ENCODE data around the gene MYRFL.

The MYRFL gene

DNA sequence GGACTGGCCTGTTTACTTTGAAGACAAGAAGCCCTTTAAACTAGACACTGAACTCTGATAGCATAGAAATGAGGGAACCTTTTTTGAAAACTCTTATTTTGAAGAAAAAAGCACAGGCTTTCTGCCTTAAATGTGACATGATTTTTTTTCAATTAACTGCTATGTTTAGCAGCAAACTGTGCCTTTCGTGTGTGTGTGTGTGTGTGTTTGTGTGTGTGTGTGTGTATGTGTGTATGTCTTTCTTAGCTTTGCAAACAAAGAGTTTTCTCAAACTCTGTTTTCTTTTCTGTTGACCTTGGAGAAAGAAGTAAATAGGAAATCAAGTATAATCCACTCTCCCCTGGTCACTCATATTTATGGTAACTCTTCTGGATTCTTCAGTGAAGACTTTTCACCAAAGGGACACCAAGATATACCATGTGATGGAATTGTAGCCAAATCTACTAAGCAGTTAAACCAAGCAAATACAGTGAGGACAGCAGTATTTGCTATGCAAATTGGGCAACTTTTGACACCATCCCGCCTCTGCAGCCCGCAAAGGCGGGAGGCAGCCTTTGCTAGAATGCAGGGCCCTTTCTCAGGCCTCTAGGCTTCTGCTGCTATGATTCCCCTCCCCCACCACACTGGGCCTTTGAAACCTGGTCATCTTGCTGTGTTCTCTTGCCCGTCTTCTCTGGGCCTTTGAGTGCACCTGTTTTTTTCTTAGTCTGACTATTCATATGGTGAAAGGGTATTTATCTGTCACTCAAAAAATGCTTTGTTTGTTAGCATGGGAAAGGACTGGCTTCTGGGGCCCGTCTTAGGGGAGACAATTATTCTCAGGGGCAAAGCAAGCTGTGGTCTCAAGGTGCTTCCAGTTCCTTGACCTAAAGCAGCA lies 107.9 kb downstream of the MYRFL start:
- DNase-seq (ENCODE audit: low spot score) = no peak

DNA sequence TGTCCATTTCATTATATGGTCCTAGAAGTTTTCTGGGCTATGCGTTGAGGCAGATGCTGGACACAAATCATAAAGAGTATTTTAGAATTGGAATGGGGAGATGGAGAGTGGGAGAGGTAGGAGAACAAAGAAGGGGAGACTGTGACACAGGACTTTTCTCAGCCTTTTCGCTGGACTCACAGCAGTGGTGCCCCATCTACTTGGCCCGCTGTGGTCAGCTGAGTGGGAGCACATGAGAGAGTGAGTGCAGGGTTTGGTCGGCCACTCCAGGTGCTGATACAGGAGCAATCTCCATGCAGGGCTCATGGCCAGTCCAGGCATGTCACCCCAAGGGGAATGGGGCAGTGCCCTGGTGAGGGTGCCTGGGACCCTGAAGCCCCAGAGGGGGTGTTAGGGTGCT lies 109.0 kb downstream of the MYRFL start:
- no peak for DNase-seq (ENCODE audit: low spot score)

DNA sequence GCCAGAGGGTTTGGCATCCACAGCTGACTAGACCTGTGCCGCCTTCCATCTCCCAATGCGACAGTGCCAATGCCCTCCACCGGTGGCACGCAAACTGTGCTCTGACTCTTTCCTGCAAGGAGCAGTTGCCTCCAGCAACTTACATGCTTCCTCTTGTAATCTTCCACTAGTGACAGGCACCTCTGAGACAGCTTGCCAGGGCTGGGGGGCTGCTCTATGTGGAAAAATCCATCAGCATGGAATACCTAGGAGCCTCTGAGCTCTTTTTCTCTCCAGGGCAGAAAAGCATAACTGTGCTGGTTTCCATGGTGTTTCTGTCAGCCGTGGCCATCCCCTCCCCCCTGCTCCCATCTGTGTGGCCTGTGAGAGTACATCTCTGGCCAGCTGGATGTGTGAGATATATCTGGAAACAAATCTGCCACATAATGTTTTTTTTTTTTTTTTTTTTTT lies 110.6 kb downstream of the MYRFL start:
- DNase-seq (ENCODE audit: low spot score) = no peak

DNA sequence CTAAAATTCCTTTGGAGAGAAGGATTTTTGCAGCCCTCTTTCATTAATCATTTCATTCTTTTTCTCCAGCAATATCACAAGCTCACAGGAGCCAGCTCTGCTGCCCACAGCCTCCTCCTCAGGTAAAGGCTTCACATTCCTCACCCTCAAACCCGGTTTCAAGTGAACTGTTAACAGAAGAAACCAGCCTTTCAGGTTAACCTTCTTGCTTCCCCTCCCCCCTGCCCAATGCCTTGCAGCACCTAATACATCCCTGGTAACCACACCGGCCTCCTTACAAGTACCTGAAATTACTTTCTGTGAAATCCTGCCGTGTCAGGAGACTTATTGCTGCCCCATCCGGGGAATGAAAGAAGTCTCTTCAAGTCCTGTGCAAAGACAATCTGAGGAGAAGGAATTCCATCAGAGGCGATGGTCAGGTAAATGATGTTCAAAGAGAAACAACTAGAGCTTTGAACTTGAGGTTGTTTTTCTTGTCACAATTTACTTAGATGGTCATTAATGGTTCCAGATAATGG lies 111.2 kb downstream of the MYRFL start:
- no peak for DNase-seq (ENCODE audit: low spot score)

DNA sequence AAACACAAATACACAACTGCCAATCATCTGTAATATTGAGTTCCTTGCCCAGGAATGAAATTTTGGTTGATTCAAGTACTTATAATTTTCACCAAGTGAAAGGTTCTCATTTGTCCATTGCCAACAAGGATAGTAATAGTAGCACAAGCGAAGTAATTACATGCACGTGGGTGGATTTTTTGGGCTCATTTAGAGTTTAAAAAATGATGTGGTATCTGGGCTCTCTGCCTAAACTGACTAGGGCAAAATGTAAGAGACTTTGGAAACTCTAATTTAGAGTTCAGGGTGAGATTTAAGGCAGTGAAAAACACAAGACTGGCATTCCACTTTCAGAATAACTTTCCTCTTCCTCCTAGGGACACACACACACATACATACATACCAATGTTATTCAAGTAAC lies 111.7 kb downstream of the MYRFL start:
- no peak for DNase-seq (ENCODE audit: low spot score)

DNA sequence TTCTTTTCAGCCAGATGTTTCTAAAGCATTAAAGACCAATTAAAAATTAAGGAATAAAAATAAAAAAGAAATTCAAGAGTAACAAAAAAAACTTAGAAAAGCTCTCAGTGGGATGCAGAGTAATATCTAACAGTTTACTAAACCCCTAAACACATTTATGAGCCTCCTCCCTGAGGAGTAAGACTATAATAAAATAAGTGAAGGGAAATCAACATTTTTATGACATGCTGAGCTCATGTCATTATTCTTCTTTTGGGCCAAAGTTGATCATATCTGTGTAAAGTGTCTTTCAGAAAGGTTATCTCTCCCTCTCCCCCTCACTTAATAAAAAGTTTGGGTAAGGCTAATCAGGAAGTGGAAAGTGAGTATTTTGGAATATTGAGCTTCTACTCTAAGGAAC lies 122.1 kb downstream of the MYRFL start:
- no peak for DNase-seq (ENCODE audit: low spot score)

DNA sequence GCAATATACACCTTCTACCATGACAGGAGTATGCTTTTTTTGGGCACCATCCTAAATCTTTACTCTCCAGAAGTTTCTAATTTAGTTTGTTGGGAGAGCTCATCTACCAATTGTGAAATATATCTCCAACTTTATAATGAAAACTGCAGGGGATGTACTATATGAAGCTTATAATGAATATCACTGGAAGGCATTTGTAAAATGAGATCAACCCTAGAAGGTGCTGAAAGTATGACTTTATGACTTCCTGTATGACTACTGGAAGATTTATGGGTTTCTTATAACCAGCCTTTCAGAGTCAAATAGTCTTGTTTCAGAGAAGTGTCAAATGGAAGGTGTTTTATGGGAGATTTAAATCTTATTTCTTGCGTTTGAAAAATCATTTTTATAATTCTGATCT lies 122.9 kb downstream of the MYRFL start:
- no peak for DNase-seq (ENCODE audit: low spot score)

DNA sequence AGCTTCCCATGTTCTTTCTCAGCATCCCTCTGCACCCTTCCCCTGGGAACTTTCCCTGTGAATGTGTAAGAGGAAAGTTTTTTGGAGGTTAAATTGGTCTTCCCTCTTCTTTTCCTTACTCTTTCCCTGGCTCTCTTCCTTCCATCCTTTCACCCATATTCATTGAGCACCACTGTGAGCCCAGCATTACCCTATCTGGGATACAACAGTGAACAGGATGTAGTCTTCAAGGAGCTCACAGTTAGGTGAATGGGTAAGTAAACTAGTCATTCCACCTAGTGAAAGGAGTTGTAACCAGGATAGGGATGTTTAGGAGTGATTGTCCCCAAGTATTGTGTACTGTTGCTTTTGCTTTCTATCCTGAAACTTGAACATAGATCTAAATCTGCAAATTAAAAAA lies 123.8 kb downstream of the MYRFL start:
- DNase-seq (ENCODE audit: low spot score) = no peak

DNA sequence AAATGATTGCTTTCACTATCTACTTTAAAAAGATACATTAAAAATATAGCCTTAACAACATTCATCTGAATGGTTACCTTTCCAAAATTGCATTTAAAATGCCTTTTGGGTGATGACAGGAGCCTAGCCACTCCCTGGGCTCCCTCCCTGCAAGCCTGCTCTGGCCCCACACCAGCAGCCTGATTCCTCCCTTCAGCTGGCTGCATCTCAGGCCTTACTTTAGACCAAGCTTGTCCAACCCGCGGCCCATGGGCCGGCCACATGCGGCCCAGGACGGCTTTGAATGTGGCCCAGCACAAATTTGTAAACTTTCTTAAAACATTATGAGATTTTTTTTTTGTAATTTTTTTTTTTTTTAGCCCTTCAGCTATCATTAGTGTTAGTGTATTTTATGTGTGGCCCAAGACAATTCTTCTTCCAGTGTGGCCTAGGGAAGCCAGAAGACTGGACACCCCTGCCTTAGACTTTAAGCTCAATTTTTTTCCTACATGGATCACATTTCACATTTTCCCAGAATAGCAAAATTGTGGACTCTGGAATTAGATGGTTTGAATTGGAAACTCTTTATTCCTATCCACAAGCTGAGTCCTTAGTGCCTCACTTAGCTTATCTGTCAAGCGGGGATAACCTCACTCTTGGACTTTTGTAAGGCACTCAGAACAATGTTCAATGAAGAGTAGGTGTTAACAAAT lies 124.4 kb downstream of the MYRFL start:
- no peak for DNase-seq (ENCODE audit: low spot score)

DNA sequence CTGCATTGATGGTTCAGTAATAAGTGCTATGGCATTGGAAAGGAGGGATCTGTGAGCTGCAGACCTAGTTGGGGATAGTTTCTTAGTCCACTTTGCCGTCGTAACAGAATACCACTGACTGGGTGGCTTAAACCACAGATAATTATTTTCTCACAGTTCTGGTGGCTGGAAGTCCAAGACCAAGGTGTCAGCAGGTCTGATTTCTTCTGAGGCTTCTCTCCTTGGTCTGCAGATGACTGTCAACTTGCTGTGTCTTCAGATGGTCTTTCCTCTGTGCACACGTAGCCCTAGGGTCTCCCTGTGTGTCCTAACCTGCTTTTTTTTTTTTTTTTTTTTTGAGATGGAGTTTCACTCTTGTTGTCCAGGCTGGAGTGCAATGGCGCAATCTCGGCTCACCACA lies 126.1 kb downstream of the MYRFL start:
- DNase-seq (ENCODE audit: low spot score) = no peak

DNA sequence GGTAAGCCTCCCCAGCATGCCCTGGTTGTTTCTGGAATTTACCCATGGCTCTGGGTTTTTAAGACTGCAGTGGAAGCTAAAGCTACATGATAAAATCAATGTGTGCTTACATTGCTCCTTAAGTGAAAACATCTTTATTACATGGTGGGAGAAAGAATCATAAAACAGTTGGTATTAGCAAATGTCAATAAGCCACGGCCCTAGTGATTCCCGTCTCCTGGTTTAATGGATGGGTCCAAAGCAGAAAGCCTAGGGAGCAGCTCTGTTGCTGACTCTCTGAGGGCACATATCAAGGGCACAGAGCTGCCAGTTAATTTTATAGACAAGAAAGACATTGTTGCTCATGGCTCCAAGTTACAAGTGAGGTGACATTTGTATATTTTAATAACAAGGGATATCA lies 127.9 kb downstream of the MYRFL start:
- DNase-seq (ENCODE audit: low spot score) = no peak

DNA sequence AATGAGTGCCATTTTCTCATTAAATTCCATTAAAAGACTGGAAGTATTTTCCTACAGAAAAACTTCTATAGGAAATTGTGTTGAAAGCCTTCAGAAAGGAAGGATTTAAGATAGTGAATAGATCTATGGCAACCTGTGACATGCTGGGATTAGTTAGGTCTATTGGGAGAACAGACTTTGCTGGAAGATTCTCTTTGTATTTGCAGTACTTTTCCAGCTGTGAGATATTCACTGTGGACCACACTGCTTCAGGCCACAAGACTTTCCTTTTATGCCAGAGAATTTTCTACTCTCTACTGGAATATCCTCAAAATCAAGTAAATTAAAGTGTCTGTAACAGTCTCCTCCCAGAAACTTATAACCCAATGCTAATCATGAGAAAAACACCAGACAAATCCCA lies 136.2 kb downstream of the MYRFL start:
- DNase-seq (ENCODE audit: low spot score) = no peak

DNA sequence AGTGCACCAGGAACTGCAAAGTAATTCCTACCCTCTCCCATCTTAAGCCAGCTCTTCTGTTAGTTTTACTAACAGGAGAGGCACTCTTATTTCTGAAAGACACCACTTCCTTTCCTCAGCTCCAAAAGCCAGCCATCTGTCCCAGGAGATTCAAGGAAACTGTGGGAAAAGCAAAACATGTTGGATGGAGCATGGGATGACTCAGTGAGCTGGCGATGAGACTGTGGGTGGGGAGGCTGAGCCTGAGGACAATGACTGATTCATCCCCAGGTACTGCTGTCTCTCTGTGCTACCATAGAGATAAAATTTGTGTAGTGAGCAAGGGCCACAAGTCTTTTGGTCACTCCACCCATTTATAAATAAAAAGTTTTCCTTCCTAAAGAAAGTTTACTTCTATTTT lies 141.4 kb downstream of the MYRFL start:
- no peak for DNase-seq (ENCODE audit: low spot score)

DNA sequence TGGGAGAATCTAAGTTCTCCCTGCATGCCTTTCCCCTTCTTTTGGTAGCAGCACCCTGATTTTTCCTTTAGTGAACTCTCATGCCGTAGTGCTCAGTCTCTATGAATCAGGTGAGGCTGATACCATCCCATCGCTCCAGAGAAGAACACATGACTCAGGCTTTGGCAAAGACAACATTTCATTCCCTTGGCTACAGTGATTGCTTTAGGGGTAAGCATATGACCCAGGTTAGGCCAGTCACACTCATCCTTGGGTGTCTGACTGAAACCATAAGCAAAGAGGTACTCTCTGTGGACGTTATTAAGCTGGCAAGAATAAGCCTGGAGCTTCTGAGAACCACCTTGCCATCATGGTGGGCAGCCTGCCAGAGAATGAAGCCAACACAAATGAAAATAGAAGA lies 141.8 kb downstream of the MYRFL start:
- no peak for DNase-seq (ENCODE audit: low spot score)

DNA sequence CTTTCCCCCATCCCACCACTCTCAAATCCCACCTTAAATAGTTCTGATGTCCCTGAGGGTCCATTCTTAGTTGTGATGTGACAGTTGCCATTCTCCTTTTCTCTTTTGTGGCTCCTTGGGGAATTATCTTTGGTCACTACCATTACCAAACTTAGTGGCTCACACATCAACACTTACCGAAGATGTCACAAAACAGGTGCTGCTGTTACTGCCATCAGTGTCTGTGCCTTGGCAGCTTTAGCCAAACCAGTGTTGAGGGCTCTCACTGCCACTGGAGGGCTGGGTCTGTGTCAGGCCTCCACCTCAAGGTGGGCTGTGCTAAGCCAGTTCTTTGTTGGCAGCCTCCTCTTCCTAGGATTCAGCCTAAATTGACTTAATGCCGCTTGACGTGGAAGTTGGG lies 144.0 kb downstream of the MYRFL start:
- DNase-seq (ENCODE audit: low spot score) = no peak

DNA sequence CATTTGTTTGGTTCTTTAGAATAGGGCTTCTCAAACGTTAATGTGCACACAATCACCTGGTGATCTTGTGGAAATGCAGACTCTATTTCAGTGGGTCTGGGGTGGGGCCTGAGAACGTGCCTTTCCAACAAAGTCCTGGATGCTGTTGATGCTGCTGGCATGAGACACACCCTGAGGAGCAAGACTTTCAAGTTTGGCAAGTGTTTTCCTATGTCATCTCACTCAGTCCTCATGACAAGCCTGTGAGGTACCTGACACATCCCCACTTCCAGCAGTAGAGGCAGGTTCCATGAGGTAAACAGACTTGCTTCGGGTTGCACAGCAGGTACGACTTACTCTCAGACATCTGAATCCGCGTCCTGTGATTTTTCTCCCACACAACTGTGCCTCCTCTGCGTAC lies 147.1 kb downstream of the MYRFL start:
- no peak for DNase-seq (ENCODE audit: low spot score)

DNA sequence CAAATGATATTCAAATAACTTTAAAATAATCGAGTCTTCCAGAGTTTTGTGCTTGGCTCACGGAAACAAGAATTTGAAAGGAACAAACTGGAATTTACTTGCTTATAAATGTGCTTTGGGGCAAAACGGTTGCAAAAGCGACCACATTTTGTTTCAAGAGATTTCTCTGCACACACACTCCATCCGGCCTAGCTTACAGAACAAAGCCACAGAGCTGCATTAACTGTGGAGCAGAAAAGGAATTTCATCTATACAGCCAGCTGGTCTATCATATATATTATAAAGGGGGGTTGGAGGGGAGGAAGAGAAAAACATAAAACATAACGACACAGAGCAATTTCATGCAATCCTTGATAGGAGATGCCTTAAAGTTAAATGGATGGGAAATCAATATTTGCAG lies 153.0 kb downstream of the MYRFL start:
- no peak for DNase-seq (ENCODE audit: low spot score)

DNA sequence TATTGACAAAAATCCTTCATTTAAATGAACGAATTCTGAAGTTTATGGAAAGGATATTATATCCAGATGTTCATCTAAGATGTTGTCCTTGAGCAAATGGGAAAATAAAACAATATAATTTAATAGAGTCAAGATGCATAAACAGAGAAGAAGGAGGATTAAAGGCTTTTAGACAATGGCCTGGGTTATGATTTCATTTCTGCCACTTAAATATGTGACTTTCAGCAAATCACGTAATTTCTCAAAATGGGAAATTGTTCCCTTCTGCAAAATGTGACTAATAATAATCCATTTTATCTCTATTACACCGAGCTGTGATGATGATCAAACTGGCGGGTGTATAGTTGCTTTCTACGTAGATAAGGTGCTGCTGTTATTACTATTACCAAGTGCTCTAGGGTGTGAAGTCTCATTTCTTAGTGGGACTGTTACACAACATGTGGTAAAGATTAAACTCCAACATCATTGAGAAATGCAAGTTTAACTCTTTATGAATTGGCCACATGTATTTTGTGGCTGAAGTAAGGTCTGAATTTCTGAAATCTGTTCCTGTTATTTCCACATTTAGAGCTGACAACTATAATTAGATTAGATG lies 157.0 kb downstream of the MYRFL start:
- DNase-seq (ENCODE audit: low spot score) = no peak

DNA sequence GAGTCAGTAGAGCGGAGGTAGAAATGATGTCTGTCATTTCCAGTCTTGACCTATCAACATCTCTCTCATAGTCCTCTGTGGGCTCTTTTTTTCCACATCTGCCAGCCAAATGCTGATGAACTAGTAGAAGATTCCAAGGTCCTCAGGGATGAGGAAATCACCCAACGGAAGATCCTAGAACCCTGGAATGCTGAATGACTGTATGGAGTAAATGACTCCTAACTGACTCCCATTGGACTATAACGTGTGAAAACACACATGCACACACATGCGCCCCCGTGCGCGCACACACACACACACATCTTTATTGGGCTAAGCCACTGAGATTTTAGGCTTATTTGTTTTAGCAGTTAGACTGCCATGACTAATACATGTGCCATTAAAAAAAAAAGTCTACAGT lies 159.2 kb downstream of the MYRFL start:
- no peak for DNase-seq (ENCODE audit: low spot score)

DNA sequence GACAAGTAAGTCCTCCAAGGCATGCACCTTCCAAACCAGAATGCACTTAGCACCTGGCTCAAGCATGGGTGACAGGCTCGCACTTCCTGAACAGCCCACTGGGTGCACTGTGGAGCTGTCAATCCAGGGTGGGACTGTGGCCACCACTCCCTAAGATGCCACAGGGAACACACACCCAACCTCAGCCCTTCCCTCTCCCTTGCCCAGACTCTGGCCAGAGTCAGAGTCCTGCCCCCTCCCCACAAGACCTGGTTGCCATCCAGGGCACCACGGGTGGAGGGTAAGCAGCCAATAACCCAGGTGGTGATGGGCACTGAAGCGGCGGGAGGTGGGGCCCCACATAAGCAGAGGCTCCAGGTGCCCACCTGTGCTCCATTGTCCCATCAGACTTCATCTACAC lies 160.6 kb downstream of the MYRFL start:
- no peak for DNase-seq (ENCODE audit: low spot score)

DNA sequence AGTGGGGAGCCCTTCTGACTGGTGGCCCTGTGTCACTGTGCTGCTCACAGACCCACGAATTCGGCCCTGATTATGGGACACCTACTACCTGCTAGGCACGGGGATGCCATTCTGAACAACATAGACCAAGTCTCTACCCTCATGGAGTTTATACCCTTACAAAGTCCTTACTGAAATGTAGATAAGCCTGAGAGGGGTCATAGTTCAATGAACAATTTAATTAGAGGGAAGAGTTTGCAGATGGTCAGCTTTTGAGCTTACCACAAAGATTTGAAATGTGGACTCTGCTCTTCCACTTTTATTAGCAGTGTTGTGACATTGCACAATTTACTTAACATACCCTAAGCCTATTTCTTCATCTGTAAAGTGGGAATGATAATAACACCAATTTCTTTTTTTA lies 161.1 kb downstream of the MYRFL start:
- DNase-seq (ENCODE audit: low spot score) = no peak

DNA sequence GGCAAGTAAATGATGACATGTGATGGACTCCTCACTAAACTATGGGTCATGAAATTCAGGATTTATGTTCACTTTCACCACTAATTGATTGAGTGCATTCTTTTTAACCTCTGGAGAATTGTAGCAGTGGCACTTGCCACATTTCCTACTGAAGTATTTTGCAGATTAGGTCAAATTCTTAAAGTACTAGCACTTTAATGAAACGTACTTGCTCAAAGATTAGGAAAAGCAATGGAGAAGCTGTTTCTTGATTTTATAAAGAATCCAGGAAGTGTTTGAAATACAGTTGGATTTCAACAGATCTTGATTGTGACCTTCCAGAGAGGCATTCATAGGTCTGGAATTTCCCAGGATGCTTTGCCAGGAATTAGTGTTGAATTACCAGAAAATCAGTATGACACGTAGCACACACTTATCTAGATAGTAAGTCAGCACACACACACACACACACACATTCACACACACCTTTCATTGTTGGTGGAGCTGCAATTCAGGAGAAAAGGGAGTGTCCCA lies 162.6 kb downstream of the MYRFL start:
- no peak for DNase-seq (ENCODE audit: low spot score)
